HL-60/S4 (cell line): ENCODE measurements around the gene CACNB3.

ENCODE experiments used
- in situ Hi-C: fragments of 300-500 bp; cut with MboI; formaldehyde crosslinking; loops from 2 replicates; pipeline ENCODE4 v1.14.3; 2022; ENCODE audit warnings: low sequenced_read_pairs

The CACNB3 gene

GRCh38 chr12:48817873-48818830 is at the start of gene CACNB3:
TSS of gene CACNB3 (plus strand) at chr12:48818496. CDS start at chr12:48818930, 434 bp downstream.
- in situ Hi-C loops, result no loop called here

GRCh38 chr12:48768736-48769135 is 49.6 kb upstream of the CACNB3 start:
- in situ Hi-C loops, result no loop called here

- in situ Hi-C loops, result no loop called here
Observed at GRCh38 chr12:48770756-48771155, 47.5 kb upstream of the CACNB3 start.

- in situ Hi-C loops, result no loop called here
Observed at GRCh38 chr12:48771588-48772112, 46.6 kb upstream of the CACNB3 start.

GRCh38 chr12:48773686-48774085 is 44.6 kb upstream of the CACNB3 start:
- in situ Hi-C loops, result no loop called here

GRCh38 chr12:48774516-48774915 is 43.8 kb upstream of the CACNB3 start:
- in situ Hi-C loops, result no loop called here

- in situ Hi-C loops, result no loop called here
Observed at GRCh38 chr12:48775299-48775698, 43.0 kb upstream of the CACNB3 start.

GRCh38 chr12:48775991-48776649 is 42.2 kb upstream of the CACNB3 start:
- in situ Hi-C loops, result no loop called here

GRCh38 chr12:48776956-48777355 is 41.3 kb upstream of the CACNB3 start:
- in situ Hi-C loops, result no loop called here

- in situ Hi-C loops, result no loop called here
Observed at GRCh38 chr12:48777501-48778400, 40.5 kb upstream of the CACNB3 start.

GRCh38 chr12:48779869-48780268 is 38.4 kb upstream of the CACNB3 start:
- in situ Hi-C loops, result no loop called here

GRCh38 chr12:48780381-48781025 is 37.8 kb upstream of the CACNB3 start:
- in situ Hi-C loops, result no loop called here

- in situ Hi-C loops, result no loop called here
Observed at GRCh38 chr12:48781750-48782456, 36.4 kb upstream of the CACNB3 start.

- in situ Hi-C loops, result no loop called here
Observed at GRCh38 chr12:48782457-48783395, 35.6 kb upstream of the CACNB3 start.

GRCh38 chr12:48783432-48783831 is 34.9 kb upstream of the CACNB3 start:
- in situ Hi-C loops, result no loop called here

- in situ Hi-C loops, result no loop called here
Observed at GRCh38 chr12:48786591-48787544, 31.4 kb upstream of the CACNB3 start.

GRCh38 chr12:48787791-48788523 is 30.3 kb upstream of the CACNB3 start:
- in situ Hi-C loops, result no loop called here
